OCI-LY3 (cell line): ENCODE data around the gene SLC5A6.

Experiments
- EZH2phosphoT487 ChIP-seq: fragments of 200-600 bp; shearing (Covaris generic); IDR thresholded peaks from 2 replicates; pipeline ENCODE4 v1.6.1; 2018; ENCODE audit warnings: antibody characterized with exemption, mixed run types, low read depth
- TF ChIP-seq, protein P1 (sequence below): fragments of 200-600, 300-600 bp; sonication (generic); IDR thresholded peaks from 2 replicates; pipeline ENCODE4 v1.5.1; 2014; ENCODE audit warnings: antibody characterized with exemption, low read length, low read depth

DNA sequence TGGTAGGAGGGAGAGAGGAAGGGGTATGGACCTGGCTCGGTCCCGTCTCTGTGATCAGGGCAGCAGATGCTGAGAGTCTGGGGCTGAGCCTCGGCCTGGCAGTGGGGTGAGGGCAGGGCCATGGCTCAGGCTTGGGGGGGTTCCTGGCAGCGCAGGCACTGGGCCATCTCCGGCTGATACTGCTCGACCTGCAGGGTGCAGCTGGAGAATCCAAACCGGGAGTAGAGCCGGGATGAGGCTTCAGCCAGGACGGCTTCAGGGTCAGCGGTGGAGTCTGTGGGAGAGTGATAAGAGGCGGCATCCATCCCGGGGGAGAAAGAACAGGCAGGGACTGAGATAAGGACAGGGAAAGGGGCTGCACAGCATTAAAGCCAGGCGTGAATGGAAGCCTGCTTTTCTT, 43.1 kb upstream of the SLC5A6 start:
- TF ChIP-seq, protein P1, sequence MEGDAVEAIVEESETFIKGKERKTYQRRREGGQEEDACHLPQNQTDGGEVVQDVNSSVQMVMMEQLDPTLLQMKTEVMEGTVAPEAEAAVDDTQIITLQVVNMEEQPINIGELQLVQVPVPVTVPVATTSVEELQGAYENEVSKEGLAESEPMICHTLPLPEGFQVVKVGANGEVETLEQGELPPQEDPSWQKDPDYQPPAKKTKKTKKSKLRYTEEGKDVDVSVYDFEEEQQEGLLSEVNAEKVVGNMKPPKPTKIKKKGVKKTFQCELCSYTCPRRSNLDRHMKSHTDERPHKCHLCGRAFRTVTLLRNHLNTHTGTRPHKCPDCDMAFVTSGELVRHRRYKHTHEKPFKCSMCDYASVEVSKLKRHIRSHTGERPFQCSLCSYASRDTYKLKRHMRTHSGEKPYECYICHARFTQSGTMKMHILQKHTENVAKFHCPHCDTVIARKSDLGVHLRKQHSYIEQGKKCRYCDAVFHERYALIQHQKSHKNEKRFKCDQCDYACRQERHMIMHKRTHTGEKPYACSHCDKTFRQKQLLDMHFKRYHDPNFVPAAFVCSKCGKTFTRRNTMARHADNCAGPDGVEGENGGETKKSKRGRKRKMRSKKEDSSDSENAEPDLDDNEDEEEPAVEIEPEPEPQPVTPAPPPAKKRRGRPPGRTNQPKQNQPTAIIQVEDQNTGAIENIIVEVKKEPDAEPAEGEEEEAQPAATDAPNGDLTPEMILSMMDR: no peak
- no peak for TF ChIP-seq EZH2phosphoT487
